ENCODE results near the gene TBL1X.

Gene TBL1X

GRCh38 chrX:9538544-9539045, 73.7 kb downstream of the TBL1X start:
- DNase-seq, result peak; percentile 93

- DNase-seq, result no peak
Observed at GRCh38 chrX:9539605-9540387, 74.9 kb downstream of the TBL1X start.

- no peak for DNase-seq
Observed at GRCh38 chrX:9542106-9542760, 77.4 kb downstream of the TBL1X start.

GRCh38 chrX:9542761-9543111, 77.9 kb downstream of the TBL1X start:
- DNase-seq, result no peak

GRCh38 chrX:9555354-9555753, 90.5 kb downstream of the TBL1X start:
- DNase-seq, result no peak

GRCh38 chrX:9557091-9557490, 92.2 kb downstream of the TBL1X start:
- no peak for DNase-seq

GRCh38 chrX:9557521-9557920, 92.7 kb downstream of the TBL1X start:
- no peak for DNase-seq

- no peak for DNase-seq
Observed at GRCh38 chrX:9558615-9559014, 93.8 kb downstream of the TBL1X start.

- DNase-seq, result no peak
Observed at GRCh38 chrX:9560219-9560618, 95.4 kb downstream of the TBL1X start.

GRCh38 chrX:9561199-9561598, 96.3 kb downstream of the TBL1X start:
- no peak for DNase-seq

- DNase-seq, result no peak
Observed at GRCh38 chrX:9562851-9563250, 98.0 kb downstream of the TBL1X start.

GRCh38 chrX:9566150-9566621, 101.3 kb downstream of the TBL1X start:
- DNase-seq, result no peak

- no peak for DNase-seq
Observed at GRCh38 chrX:9569876-9570301, 105.0 kb downstream of the TBL1X start.

GRCh38 chrX:9573282-9574106, 108.6 kb downstream of the TBL1X start:
- no peak for DNase-seq

- DNase-seq, result no peak
Observed at GRCh38 chrX:9576059-9576458, 111.2 kb downstream of the TBL1X start.

- DNase-seq, result no peak
Observed at GRCh38 chrX:9577555-9577954, 112.7 kb downstream of the TBL1X start.

GRCh38 chrX:9578083-9578779, 113.4 kb downstream of the TBL1X start:
- no peak for DNase-seq

GRCh38 chrX:9581771-9582385, 117.0 kb downstream of the TBL1X start:
- DNase-seq, result no peak

GRCh38 chrX:9582956-9583355, 118.1 kb downstream of the TBL1X start:
- DNase-seq, result no peak

GRCh38 chrX:9586992-9587392, 122.1 kb downstream of the TBL1X start:
- DNase-seq, result no peak

GRCh38 chrX:9587642-9588041, 122.8 kb downstream of the TBL1X start:
- no peak for DNase-seq

GRCh38 chrX:9591496-9591895, 126.6 kb downstream of the TBL1X start:
- DNase-seq, result no peak
